Right lobe of liver (tissue), 6 donors: ENCODE measurements around the gene CLEC2L. TPM values are rescaled to one million over a fixed set of nuclear protein-coding genes. Genes with fewer than 3 reads are reported as not detected.

Experiments used
- ATAC-seq, 4 donors: fragments of 200-7000 bp; cut with Tn5 transposase; one replicate each; pipeline ENCODE4 v1.9.1; 2020; ENCODE audit warnings: mild to moderate bottlenecking in 4 of 4, moderate library complexity in 4 of 4
- DNase-seq, 3 donors: peaks; one replicate each; pipeline ENCODE4 v3.0.0-alpha.2; 2020
- H3K27ac ChIP-seq, 3 donors: fragments of 200-600 bp; one replicate each; pipeline ENCODE4 v1.8.0; 2022
- H3K27me3 ChIP-seq, 2 donors: fragments of 200-600 bp; one replicate each; pipeline ENCODE4 v1.8.0; 2022
- H3K36me3 ChIP-seq, 4 donors: fragments of 200-600 bp; sonication (generic) in 1 of 4; one replicate each; pipeline versions ENCODE4 v1.5.1 to v1.8.0; 2017 to 2022; ENCODE audit warnings: control low read depth in 1 of 4
- H3K4me1 ChIP-seq, 4 donors: fragments of 200-600 bp; sonication (generic) in 1 of 4; one replicate each; pipeline versions ENCODE4 v1.5.1 to v1.8.0; 2017 to 2022; ENCODE audit warnings: control low read depth in 1 of 4
- H3K4me3 ChIP-seq, 3 donors: fragments of 200-600 bp; one replicate each; pipeline ENCODE4 v1.8.0; 2022
- H3K9me3 ChIP-seq, 4 donors: fragments of 200-600 bp; sonication (generic) in 1 of 4; one replicate each; pipeline versions ENCODE4 v1.5.1 to v1.8.0; 2017 to 2022; ENCODE audit warnings: control low read depth in 1 of 4
- POLR2A ChIP-seq: fragments of 450-650 bp; IDR thresholded peaks from one replicate; pipeline ENCODE4 v1.6.1; 2017; ENCODE audit warnings: antibody characterized with exemption, mild to moderate bottlenecking
- WGBS: methylation state at CpG from one replicate; pipeline ENCODE4 v1.1.6; 2018; ENCODE audit warnings: low coverage, low lambda C conversion rate; ENCODE audit not compliant: insufficient coverage; ENCODE audit errors: missing lambda C conversion rate; 5-methylcytosine and 5-hydroxymethylcytosine counted together
- intact Hi-C, 2 donors: fragments of 100-400 bp; cut with DNase I; formaldehyde crosslinking; loops; one replicate each; pipeline versions ENCODE4 v1.11.2 to v1.14.1; 2022
- total RNA-seq, 6 experiments: library from RNA; depleted of rRNA in 2 of 6; stranded (reverse); fragments of >200 nt in 2 of 6; fragmentation: NEBNext Ultra II Directional in 3 of 6; extraction: Animal tissue kit (Norgen Biotek cat#: 25700) in 3 of 6; gene quantifications; one replicate each; pipeline versions ENCODE4 v1.1.0 to v1.2.4, GENCODE V29; 2016 to 2023
- TF ChIP-seq, protein P1 (sequence below), 4 donors: fragments of 200-600 bp in 3 of 4; fragments of 450-650 bp in 1 of 4; IDR thresholded peaks; one replicate each; pipeline versions ENCODE4 v1.5.1 to v1.8.0; 2016 to 2022; ENCODE audit warnings: antibody characterized with exemption in 4 of 4, mild to moderate bottlenecking in 2 of 4
- donor health status: DM: no; HTN: yes; CAD: no.
- donor health status: DM: no; HTN: no; CAD: no.
- donor health status: DM: no; HTN: no; CAD: no.
- donor health status: DM: no; HTN: yes; CAD: no.
- donor health status: DM: no; HTN: yes; CAD: no.

The CLEC2L gene
- total RNA-seq, 6 experiments from 2014 or later: not detected

DNA sequence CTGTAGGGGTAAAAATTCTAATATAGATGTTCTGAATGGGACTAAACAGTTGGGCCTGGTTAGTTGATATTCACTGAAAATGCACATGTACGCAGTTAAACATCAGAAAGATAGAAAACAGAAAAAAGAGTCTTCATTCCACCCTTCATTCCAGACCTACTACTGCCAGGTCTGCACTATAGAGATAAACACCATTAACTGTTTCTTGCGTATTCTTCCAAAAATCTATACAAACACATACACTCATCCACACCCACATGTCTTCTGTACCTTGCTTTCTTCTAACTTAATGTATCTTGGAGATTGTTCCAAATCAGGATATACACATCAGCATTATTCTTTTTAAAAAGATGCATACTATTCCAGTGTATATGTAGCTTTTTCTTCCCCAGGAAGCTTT is 13.9 kb upstream of the CLEC2L start:
- ATAC-seq: no peak
- WGBS: 66% methylated on average over 2 of the region's 2 CpGs
- TF ChIP-seq, protein P1, sequence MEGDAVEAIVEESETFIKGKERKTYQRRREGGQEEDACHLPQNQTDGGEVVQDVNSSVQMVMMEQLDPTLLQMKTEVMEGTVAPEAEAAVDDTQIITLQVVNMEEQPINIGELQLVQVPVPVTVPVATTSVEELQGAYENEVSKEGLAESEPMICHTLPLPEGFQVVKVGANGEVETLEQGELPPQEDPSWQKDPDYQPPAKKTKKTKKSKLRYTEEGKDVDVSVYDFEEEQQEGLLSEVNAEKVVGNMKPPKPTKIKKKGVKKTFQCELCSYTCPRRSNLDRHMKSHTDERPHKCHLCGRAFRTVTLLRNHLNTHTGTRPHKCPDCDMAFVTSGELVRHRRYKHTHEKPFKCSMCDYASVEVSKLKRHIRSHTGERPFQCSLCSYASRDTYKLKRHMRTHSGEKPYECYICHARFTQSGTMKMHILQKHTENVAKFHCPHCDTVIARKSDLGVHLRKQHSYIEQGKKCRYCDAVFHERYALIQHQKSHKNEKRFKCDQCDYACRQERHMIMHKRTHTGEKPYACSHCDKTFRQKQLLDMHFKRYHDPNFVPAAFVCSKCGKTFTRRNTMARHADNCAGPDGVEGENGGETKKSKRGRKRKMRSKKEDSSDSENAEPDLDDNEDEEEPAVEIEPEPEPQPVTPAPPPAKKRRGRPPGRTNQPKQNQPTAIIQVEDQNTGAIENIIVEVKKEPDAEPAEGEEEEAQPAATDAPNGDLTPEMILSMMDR (IDR thresholded peaks at IDR 0.05): no peak
- no peak for TF ChIP-seq POLR2A
- Histone ChIP-seq H3K9me3 (no peaks in the 10 kb centered on the region), H3K4me1 (no peaks in the 10 kb centered on the region), H3K27me3 (no peaks in the 10 kb centered on the region), H3K27ac (no peak overlapping the region), H3K4me3 (no peak overlapping the region), H3K36me3 (no peaks in the 10 kb centered on the region)
- intact Hi-C loops: no loop called here
- no peak for DNase-seq

- no peaks in the 10 kb centered on the region for H3K9me3 ChIP-seq
- H3K36me3 ChIP-seq: no peaks in the 10 kb centered on the region
- no peak overlapping the region for H3K27ac ChIP-seq
- H3K4me1 ChIP-seq: no peaks in the 10 kb centered on the region
- no peak for DNase-seq
- no peak for TF ChIP-seq POLR2A
- TF ChIP-seq, protein P1 (IDR thresholded peaks at IDR 0.05): no peak
- no peaks in the 10 kb centered on the region for H3K27me3 ChIP-seq
- ATAC-seq: no peak
- 69% methylated on average over 5 of the region's 5 CpGs for WGBS
- intact Hi-C loops: no loop called here
- H3K4me3 ChIP-seq: no peak overlapping the region
Measured at GRCh38 chr7:139511315-139511714, 12.2 kb upstream of the CLEC2L start.

GRCh38 chr7:139515266-139515665 is 8.2 kb upstream of the CLEC2L start:
- intact Hi-C loops: no loop called here
- Histone ChIP-seq H3K9me3 (no peaks in the 10 kb centered on the region), H3K36me3 (no peaks in the 10 kb centered on the region), H3K4me3 (no peak overlapping the region), H3K4me1 (no peaks in the 10 kb centered on the region), H3K27me3 (no peaks in the 10 kb centered on the region), H3K27ac (no peak overlapping the region)
- 77% methylated on average over 8 of the region's 8 CpGs for WGBS
- no peak for DNase-seq
- ATAC-seq: no peak
- no peak for TF ChIP-seq POLR2A
- TF ChIP-seq, protein P1 (IDR thresholded peaks at IDR 0.05): no peak

DNA sequence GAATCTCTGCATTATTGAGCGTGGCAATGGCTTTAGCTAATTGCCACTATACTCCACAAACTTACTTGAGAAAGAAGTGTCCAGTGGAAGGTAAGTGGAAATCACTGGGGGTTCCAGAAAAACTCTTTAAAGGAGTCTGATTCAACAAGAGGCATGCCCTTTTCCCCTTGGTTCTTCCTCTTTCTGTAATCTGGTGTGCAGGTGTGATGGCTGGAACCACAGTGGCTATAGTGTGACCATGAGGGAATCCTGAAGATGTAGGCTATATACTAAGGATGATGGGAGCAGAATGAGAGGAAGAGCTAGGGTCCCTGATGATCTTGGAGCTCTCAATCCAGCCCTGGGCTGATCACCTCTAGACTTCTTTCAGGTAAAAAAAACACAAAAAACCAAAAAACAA is 2.0 kb upstream of the CLEC2L start:
- no peak for ATAC-seq
- Histone ChIP-seq H3K27me3 (no peaks in the 10 kb centered on the region), H3K4me3 (no peak overlapping the region), H3K36me3 (no peaks in the 10 kb centered on the region), H3K4me1 (no peaks in the 10 kb centered on the region), H3K27ac (no peak overlapping the region), H3K9me3 (no peaks in the 10 kb centered on the region)
- intact Hi-C loops: no loop called here
- WGBS: 100% methylated on average over 1 of the region's 1 CpG
- TF ChIP-seq POLR2A: no peak
- TF ChIP-seq, protein P1 (IDR thresholded peaks at IDR 0.05): no peak
- DNase-seq: no peak

DNA sequence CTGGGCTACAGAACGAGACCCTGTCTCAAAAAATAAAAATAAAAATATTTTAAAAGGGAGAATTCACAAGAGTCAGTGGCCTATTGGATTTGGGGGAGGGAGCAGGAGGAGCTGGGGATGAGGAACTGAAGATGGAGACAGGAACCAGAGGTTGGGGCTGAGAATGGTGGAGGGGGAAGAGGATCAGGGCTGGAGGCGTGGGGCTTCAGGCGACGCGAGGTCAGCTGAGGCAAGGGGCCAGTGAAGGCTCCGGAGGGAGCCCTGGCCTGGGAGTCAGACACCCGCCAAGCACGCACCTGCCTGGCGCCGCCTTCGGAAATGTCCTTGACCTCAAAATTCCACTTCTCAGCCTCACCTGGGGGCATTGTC is 671 bp upstream of the CLEC2L start:
- Histone ChIP-seq H3K27ac (no peak overlapping the region), H3K36me3 (no peaks in the 10 kb centered on the region), H3K4me3 (no peak overlapping the region), H3K4me1 (no peaks in the 10 kb centered on the region), H3K9me3 (no peaks in the 10 kb centered on the region), H3K27me3 (no peaks in the 10 kb centered on the region)
- 13% methylated on average over 6 of the region's 11 CpGs for WGBS
- intact Hi-C loops: no loop called here
- no peak for ATAC-seq
- no peak for TF ChIP-seq POLR2A
- TF ChIP-seq, protein P1 (IDR thresholded peaks at IDR 0.05): no peak
- DNase-seq: no peak
